ENCODE measurements around the gene ESPN.

Gene ESPN

GRCh38 chr1:6465461-6466005 lies 41.0 kb downstream of the ESPN start:
- DNase-seq (ENCODE audit: low read depth in 2 of 2) = peak in 1 of 2 donors; percentile 45

- DNase-seq (ENCODE audit: low read depth in 2 of 2) = peak in 1 of 2 donors; percentile 68
These were observed 41.4 kb downstream of the ESPN start, which contains the start of gene TNFRSF25 for GRCh38 chr1:6466023-6466422. Gene TNFRSF25 (minus strand): TSS chr1:6466173. CDS start chr1:6466107, 66 bp downstream.

GRCh38 chr1:6466751-6467150 lies 42.2 kb downstream of the ESPN start:
- DNase-seq (ENCODE audit: low read depth in 2 of 2) = no peak

- DNase-seq (ENCODE audit: low read depth in 2 of 2) = no peak
These were observed 42.6 kb downstream of the ESPN start for GRCh38 chr1:6467224-6467623.

GRCh38 chr1:6467744-6468688 lies 43.4 kb downstream of the ESPN start:
- DNase-seq (ENCODE audit: low read depth in 2 of 2) = no peak

GRCh38 chr1:6468729-6469461 lies 44.3 kb downstream of the ESPN start:
- no peak for DNase-seq (ENCODE audit: low read depth in 2 of 2)

- DNase-seq (ENCODE audit: low read depth in 2 of 2) = no peak
These were observed 45.8 kb downstream of the ESPN start for GRCh38 chr1:6470132-6471085.

- DNase-seq (ENCODE audit: low read depth in 2 of 2) = no peak
These were observed 46.8 kb downstream of the ESPN start for GRCh38 chr1:6471086-6471969.

- DNase-seq (ENCODE audit: low read depth in 2 of 2) = no peak
These were observed 47.4 kb downstream of the ESPN start for GRCh38 chr1:6471970-6472368.

GRCh38 chr1:6472391-6472790 lies 47.8 kb downstream of the ESPN start:
- DNase-seq (ENCODE audit: low read depth in 2 of 2) = no peak

- DNase-seq (ENCODE audit: low read depth in 2 of 2) = no peak
These were observed 48.6 kb downstream of the ESPN start for GRCh38 chr1:6473156-6473555.

- no peak for DNase-seq (ENCODE audit: low read depth in 2 of 2)
These were observed 49.6 kb downstream of the ESPN start for GRCh38 chr1:6473974-6474814.

GRCh38 chr1:6474815-6475282 lies 50.3 kb downstream of the ESPN start:
- no peak for DNase-seq (ENCODE audit: low read depth in 2 of 2)

GRCh38 chr1:6475381-6476133 lies 51.0 kb downstream of the ESPN start:
- peak; percentile 73 to 81 for DNase-seq (ENCODE audit: low read depth in 2 of 2)

GRCh38 chr1:6476483-6476882 lies 51.9 kb downstream of the ESPN start:
- DNase-seq (ENCODE audit: low read depth in 2 of 2) = no peak

- DNase-seq (ENCODE audit: low read depth in 2 of 2) = no peak
These were observed 52.7 kb downstream of the ESPN start for GRCh38 chr1:6477039-6477820.

- DNase-seq (ENCODE audit: low read depth in 2 of 2) = no peak
These were observed 57.2 kb downstream of the ESPN start for GRCh38 chr1:6481820-6482219.

Measured in stimulated activated CD4-positive, alpha-beta T cell treated with anti-CD3 and anti-CD28 coated beads, Interleukin-1b, Interleukin-23, amount 100 ng/mL, for 4 hours (primary cell).